Stimulated activated CD8-positive, alpha-beta memory T cell treated with anti-CD3 and anti-CD28 coated beads, Interleukin-15, amount 100 ng/mL, for 1 hour (primary cell): Measurements from ENCODE around the gene AKAP7.
"Not testable (repeated sequence)": the region's sequence is repeated elsewhere in the genome, so short reads cannot be mapped to it uniquely, and the experiment has no call there.

ENCODE experiments used
- DNase-seq: peaks from one replicate; pipeline ENCODE4 v3.0.0-alpha.2; 2020; ENCODE audit warnings: low read depth

AKAP7 gene

DNA sequence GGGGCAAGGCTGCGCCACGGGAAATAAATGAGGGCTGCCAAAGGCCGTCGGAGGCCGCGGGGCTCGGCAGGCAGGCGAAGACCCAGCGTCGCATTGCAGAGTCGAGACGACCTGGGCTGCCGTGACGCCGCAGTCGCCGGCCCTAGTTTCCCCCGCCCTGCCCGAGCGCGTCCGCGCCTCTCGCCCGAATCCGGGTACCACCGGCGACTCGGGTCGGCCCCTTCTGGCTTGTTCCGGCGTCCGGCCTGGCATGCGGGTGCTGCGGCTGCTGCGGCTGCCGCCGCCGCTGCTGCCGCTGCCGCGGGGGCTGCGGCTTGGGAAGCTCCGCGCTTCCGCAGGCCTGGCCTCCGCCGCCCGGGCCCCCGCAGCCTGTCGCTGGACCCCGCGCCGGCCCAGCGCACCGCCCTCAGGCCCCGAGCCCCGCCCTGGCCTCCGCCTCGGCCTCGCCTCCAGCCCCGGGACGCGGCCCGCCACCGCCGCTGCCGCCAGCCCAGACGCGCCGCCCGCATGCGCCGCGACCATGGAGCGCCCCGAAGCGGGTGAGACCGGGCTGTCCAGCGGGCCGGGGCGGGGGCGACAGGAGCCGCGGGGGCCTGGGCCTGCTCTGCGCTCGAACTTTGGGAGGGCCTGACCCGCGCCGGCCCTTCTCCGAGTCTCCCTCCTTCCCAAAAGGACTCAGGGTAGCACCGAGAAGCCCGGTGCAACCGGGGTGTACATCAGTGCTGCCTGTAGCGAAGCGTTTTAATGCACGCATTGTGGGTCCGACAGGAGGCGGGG lies at the start of gene AKAP7:
Gene AKAP7 (plus strand): TSS at position 224 of the 777 bp plus-strand sequence. CDS start 297 bp downstream, at position 521.
- DNase-seq: peak; percentile 20

DNA sequence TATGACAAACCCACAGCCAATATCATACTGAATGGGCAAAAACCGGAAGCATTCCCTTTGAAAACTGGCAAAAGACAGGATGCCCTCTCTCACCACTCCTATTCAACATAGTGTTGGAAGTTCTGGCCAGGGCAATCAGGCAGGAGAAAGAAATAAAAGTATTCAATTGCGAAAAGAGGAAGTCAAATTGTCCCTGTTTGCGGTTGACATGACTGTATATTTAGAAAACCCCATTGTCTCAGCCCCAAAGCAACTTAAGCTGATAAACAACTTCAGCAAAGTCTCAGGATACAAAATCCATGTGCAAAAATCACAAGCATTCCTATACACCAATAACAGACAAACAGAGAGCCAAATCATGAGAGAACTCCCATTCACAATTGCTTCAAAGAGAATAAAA lies 44.9 kb upstream of the AKAP7 start:
- not testable (repeated sequence) for DNase-seq

DNA sequence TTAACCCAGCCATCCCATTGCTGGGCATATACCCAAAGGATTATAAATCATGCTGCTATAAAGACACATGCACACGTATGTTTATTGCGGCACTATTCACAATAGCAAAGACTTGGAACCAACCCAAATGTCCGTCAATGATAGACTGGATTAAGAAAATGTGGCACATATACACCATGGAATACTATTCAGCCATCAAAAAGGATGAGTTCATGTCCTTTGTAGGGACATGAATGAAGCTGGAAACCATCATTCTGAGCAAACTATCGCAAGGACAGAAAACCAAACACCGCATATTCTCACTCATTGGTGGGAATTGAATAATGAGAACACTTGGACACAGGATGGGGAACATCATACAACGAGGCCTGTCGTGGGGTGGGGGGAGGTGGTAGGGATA lies 43.3 kb upstream of the AKAP7 start:
- not testable (repeated sequence) for DNase-seq

DNA sequence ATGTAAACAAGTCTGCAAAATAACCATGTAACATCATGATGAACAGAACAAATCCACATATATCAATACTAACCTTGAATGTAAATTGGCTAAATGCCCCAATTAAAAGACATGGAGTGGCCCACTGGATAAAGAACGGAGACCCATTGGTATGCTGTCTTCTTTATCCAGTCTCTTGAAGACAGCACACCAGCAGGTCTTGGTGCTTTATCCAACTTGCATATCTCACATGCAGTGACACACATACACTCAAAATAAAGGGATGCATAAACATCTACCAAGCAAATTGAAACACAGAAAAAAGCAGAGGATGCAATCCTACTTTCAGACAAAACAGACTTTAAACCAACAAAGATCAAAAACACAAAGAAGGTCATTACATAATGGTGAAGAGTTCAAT lies 41.9 kb upstream of the AKAP7 start:
- DNase-seq: no peak

DNA sequence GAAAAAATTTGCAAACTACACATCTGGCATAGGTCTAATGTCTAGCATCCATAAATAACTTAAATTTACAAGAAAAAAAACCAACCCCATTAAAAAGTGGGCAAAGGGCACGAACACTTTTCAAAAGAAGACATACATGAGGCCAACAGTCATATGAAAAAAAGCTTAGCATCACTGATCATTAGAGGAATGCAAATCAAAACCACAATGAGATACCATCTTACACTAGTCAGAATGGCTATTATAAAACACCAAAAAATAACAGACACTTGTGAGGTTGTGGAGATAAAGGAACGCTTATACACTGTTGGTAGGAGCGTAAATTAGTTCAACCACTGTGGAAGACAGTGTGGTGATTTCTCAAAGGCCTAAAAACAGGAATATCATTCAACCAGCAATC lies 38.5 kb upstream of the AKAP7 start:
- no peak for DNase-seq

DNA sequence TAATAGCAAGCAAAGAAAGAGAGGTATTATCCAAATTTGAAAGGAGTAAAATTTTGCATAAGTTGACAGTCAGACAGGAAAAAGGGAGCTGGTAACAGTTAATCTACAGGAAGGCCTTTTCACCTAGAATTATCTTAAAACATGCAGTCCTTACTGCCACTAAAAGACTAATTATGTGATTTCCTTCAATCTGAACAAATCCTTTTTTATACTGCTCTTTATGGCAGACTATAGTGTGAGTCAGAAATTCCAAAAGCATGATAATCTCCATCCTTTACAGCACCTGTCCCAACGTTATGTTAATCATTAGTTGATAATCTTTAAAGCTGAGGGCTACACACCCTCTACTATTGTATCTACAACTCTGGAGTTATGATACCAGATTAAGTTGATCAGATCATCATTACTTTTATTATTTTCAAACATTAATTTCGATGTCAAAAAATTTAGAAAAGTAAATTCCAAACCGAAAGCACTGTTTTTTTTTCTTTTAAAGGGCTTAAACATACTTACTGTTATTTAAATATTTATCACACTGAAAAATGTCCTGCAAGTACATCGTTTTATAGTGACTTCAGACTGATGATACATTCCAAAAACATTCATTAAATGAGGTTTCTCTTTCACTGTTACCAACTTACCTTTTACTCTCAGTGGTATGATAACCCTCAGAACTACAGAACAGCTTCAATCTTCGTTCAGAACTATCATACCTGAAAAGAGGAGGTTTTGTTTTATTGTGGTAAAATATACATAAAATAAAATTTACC lies 33.2 kb upstream of the AKAP7 start:
- DNase-seq: no peak

DNA sequence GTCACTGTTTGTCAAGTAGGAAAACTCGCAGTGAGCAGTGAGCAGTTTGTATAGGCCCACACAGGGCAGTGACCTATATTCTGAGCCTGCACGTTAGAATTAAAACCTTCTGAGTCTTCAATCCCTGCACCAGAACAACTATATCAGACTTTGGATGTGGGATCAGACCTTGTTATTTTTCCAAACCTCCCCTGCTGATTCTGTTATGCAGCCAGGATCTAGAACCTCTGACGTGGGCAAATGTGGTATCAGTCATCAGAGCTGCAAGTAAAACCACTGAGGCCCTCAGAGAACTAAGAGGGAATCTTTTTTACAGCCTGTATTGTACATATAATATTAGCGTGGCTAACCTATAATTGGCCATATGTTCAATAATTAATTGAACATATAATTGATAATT lies 32.0 kb upstream of the AKAP7 start:
- no peak for DNase-seq

DNA sequence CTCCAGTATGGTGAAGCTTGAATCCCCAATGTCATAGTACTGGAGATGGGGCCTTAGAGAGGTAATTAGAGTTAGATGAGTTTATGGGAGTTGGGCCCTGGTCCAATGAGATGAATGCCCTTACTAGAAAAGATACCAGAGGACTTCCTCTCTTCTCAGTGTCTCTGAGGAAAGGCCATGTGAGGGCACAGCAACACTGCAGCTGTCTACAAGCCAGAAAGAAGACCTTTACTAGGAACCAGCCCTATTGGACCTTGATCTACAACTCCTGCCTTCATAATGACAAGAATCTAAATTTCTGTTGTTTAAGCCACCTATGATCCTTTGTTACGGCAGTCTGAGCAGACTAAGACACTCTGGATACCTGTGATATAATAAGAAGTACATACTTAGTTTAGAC lies 31.4 kb upstream of the AKAP7 start:
- DNase-seq: no peak

DNA sequence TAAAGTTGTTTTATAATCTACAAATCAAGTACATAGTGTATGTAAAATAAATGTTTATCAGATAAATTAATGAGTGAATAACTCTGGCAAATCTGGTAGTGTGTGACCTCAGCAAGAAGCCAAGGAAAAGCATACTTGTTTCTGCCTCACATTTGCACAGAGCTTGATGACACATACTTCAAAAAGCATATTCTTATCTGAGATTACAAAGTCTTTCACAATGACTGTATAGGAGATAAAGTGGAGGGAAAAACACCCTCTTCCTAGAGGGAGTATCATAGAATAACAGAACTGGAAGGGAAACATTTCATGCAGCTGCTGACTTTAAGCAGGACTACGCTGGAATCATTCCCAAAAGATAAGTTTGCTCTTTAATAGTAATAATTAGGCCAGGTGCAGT lies 28.1 kb upstream of the AKAP7 start:
- no peak for DNase-seq

DNA sequence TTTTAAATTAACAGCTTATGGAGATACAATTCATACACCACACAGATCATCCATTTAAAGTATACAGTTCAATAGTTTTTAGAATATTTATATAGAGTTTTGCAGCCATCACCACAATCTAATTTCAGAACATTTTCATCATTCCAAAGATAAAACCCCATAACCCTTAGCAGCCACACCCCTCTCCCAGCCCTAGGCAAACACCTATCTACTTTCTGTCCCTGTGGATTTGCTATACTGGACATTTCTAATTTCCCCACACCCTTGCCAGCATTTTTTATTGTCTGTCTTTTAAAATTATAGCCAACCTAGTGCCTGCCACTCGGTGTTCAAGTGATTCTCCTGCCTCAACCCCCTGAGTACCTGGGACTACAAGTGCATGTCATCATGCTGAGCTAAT lies 23.0 kb upstream of the AKAP7 start:
- no peak for DNase-seq

DNA sequence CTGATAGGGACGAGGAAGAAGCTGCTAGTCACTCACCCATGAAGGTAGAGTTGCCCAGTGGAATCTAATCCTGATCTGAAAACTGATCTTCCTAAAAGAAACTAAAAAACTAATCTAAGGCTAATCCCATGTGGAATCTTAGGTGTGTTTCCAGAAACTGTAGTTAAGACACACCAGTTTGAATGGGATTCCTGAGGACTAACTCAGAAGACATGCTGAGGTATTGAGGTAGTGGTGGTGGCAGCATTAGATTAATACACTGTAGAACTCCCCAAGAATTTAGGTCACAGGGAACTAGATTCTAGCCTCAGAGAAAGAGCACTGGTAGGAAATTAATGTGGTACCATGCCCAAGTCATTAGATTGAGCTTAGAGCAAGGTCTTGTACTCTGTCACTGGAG lies 19.6 kb upstream of the AKAP7 start:
- no peak for DNase-seq

DNA sequence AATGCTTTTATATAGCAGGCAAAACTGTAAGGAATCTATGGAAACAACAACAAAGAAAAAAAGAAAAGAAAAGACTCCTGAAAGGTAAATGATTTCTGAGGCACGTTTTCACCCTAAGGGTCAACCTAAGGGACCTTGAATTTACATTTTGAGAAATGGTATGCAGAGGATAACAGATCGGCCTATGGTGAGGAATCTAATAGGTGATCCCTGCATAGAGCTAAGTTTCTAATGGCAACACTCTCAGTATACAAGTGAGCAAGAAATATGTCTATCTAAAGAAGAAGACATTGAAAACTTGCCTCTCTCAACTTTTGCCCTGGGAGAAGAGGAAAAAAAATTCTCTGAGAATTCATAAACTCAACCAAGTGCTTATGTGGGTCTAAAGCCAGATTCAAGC lies 18.9 kb upstream of the AKAP7 start:
- no peak for DNase-seq

DNA sequence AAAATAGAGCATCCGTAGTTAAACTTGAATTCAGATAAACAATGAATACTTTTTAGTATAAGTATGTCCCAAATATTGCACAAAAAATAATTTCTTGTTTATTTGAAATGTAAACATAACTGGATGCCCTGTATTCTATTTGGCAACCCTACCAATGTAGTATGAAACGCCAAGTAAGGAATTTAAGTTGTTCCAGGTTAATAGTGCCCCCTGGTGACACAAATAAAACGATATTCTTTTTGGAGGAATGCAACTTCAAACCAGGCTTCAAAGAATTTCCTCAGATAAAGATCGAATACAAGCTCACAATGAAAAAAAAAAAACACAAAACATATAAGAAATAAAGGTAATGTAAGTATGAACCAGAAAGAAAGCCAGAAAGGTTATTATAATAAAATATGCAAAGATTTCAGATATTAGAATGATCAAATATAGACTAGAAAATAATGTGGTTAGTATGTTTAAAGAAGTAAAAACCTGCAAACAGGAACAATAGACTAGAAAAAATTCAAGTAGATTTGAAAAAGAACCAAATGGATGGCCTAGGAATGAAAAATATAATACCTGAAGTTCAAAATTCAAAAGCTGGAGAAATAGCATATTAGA lies 18.4 kb upstream of the AKAP7 start:
- no peak for DNase-seq

DNA sequence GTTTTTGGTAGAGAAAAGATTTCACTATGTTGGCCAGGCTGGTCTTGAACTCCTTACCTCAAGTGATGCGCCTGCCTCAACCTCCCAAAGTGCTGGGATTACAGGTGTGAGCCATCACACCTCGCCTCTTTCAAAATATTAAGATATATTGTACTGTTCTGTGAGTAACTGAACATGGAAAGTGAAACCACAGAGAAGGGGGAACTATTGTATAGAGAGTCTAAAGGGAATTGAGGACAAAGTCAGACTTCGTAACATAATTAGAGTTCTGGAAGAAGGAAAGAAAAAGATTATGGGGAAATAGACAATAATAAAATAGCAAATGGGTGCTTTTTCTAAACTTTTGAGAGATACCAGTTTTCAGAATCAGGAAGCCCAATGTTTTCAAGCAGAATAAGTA lies 17.4 kb upstream of the AKAP7 start:
- DNase-seq: no peak

DNA sequence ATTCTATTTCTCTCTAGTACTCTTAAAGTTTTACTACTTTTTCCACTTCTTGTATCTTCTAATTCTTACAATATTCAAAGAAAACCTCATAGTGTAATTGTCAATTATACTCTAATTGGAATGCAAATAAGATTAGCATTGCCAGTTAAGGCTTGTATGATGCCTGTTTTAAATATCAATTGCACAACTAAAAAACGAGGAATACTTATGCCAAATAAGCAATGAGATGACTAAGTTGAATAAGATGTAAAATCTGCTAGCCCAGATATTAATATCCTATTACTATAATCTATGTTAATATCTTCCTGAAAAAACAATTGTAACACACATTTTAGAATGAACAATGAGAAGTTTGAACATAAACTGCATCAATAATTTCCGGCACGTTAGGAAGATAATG lies 13.3 kb upstream of the AKAP7 start:
- no peak for DNase-seq

DNA sequence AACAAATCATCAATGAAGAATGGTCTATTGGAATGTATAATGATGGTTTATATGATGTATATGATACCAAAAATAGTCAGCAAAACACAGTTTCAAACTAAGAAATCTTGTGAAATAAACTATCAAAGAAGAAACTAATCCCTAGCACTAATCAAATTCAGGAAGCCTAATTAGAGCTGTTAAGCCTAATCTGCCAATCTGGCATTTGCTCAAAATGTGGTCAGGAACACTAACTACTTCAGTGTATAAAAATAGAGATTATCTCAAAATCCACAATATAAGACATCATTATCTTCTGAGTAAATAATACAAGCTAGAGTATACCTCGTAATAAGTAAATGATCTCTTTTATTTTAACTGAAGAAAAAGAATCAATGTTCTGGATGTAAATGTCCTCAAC lies 12.8 kb upstream of the AKAP7 start:
- DNase-seq: no peak

DNA sequence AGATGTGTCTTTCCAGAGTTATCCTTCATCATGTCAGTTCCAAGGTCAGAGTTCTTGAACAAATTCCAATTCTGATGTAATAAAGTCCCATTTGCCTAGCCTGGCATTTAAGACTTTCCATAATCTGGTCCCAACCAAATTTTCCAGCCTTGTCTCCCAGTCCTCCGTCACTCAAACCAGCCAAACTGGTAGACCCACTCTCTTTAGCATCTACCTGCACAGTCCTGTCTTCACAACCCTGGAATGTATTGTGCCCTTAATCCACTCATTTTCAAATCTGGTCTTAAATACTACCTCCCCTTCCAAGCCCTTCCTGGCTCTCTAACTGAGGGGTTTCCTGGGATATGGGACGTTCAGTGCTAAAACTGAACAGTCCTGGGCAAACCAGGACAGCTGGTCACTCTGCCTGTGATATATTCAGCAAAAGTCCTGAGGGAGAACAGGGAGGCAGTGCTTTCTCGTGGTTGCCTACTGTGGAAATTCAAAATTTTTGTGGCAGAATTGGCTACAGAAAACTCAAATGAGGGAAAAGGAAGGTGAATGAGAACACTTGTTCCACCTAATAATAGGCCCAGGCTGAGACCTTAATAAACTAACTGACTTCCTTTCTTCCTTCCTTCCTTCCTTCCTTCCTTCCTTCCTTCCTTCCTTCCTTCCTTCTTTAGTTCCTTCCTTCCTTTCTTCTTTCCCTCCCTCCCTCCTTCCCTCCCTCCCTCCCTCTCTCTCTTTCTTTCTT lies 10.8 kb upstream of the AKAP7 start:
- DNase-seq: no peak

DNA sequence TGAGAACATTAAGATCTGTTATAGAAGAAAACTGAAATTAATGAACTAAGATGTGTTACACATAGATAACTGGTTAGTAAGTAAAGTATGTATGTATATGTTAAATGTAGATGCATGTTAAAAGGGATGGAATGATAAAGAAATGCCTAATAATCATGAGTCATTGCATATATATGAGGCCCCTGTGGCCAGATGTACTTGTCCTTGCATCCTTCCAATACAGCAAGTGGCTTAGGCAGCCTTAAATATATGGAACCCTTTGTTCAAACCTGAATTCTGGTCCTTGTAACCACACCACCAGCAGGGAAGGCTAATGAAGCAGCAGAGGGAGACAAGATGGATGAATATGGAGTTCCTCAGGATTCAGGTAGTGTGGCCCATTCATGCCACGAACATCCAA lies 9.8 kb upstream of the AKAP7 start:
- no peak for DNase-seq

DNA sequence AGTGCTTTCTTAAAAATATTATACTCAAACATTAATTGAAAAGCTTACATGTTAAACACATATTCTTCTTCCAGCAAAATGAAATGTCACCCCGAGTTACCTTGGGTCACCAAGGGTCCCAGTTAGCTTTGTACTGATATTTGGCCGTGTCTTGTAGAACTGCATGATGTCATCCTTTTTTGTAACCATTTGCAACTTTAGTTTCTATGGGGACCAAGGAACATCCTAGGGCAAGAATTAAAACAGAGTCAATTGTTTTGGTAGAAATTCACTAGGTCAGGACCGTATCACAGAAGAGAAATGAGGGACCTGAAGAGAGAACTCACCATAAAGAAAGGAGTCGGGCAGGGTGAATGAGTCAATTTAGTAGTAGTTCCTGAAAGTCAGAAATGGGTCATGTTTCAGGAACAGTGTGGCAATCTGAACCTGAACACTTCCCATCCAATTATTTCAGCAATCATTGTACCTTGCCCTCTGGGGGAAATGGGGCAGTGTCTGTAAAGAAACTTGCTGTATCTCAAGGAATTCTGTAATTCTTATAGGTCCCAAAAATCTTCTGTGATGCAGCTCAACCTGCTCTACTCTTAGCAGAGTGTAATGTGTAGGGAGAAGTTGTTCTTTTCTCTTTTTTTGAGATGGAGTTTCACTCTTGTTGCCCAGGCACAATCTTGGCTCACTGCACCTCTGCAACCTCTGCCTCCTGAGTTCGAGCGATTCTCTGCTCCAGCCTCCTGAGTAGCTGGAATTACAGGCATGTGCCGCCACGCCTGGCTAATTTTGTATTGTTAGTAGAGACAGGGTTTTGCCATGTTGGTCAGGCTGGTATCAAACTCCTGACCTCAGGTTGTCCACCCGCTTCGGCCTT lies 5.3 kb upstream of the AKAP7 start:
- no peak for DNase-seq

DNA sequence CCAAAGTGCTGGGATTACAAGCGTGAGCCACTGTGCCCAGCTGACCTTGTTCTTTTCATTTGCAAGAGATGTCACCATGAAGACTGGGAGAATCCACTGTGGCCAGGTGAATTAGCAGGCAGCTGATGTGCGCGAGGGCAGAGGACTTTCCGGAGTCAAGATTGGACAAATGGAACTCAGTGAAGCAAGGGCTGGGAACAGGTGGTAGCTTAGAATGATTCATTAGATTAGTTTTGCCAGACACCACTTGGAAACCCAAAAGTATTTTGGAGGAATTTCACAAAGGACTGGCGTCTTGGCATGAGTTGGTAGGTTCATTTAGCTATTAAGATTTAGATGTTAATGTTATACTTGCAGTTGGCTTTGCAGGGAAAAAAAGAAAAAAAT lies 4.7 kb upstream of the AKAP7 start:
- DNase-seq: no peak

DNA sequence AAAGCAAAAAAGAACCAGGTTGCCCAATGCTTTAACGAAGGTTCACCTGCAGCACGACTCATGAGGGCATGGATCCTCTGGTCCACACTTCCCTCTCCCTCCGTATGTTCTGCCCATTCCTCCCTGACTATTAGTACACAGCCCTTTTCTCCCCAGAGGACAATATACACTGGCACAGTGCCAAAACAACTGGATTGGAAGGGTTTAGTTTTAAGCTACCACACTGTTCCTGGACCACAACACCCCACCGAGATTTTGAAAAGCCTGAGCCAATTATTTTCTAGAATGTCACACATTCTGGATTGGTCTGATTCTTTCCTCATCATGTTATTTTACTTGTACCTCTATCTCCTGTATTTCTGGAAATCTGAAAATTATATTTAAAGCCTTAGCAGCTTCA lies 2.9 kb upstream of the AKAP7 start:
- no peak for DNase-seq
